HK-2 (cell line): Measurements from ENCODE around the gene GTPBP10.

Experiments
- DNase-seq: peaks from one replicate; pipeline ENCODE4 v3.0.0-alpha.2; 2018; ENCODE audit not compliant: unreplicated experiment

GTPBP10 gene

DNA sequence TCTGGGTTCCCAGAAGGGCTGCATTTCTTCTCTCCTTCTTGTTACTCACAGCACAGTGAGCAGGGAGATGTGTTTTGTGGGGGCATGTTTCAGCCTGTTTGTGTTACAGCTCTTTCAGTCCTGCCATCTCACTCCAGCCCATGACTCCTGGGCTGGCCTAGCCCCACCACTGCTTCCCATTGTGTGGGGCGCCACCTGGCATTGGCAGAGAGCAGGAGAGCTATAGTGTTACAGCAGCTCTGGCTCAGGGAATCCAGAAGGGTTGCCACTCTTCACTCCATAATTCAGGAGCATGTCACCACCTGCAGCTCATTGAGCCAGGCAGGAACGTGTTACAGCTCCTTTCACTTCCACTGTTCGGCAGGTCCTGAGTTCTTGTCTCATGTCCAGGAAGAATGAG lies 86.7 kb downstream of the GTPBP10 start:
- DNase-seq: no peak
